Measurements from ENCODE around the gene SULT4A1.

The SULT4A1 gene

GRCh38 chr22:43847376-43848289 is 14.7 kb downstream of the SULT4A1 start:
- no peak for TF ChIP-seq CTCF (IDR thresholded peaks at IDR 0.05; ENCODE audit: borderline replicate concordance, control extremely low read depth, extremely low read depth, insufficient read depth, missing control alignments)
- DNase-seq (ENCODE audit: low spot score) = no peak
- in situ Hi-C loops (cut with MboI; ENCODE audit: low sequenced_read_pairs, unreplicated experiment) = no loop called here

- TF ChIP-seq CTCF (IDR thresholded peaks at IDR 0.05; ENCODE audit: borderline replicate concordance, control extremely low read depth, extremely low read depth, insufficient read depth, missing control alignments) = no peak
- DNase-seq (ENCODE audit: low spot score) = no peak
- in situ Hi-C loops (cut with MboI; ENCODE audit: low sequenced_read_pairs, unreplicated experiment) = no loop called here
Observed at GRCh38 chr22:43846966-43847365, 15.3 kb downstream of the SULT4A1 start.

- no peak for TF ChIP-seq CTCF (IDR thresholded peaks at IDR 0.05; ENCODE audit: borderline replicate concordance, control extremely low read depth, extremely low read depth, insufficient read depth, missing control alignments)
Observed at GRCh38 chr22:43845981-43846380, 16.3 kb downstream of the SULT4A1 start.

GRCh38 chr22:43844560-43845545 is 17.5 kb downstream of the SULT4A1 start:
- no peak for TF ChIP-seq CTCF (IDR thresholded peaks at IDR 0.05; ENCODE audit: borderline replicate concordance, control extremely low read depth, extremely low read depth, insufficient read depth, missing control alignments)
- no peak for DNase-seq (ENCODE audit: low spot score)
- in situ Hi-C loops (cut with MboI; ENCODE audit: low sequenced_read_pairs, unreplicated experiment) = no loop called here

More at GRCh38 chr22:43845981-43846380, 16.3 kb downstream of the SULT4A1 start:
- no peak for DNase-seq (ENCODE audit: low spot score)
- in situ Hi-C loops (cut with MboI; ENCODE audit: low sequenced_read_pairs, unreplicated experiment) = no loop called here

- in situ Hi-C loops (cut with MboI; ENCODE audit: low sequenced_read_pairs, unreplicated experiment) = no loop called here
- no peak for DNase-seq (ENCODE audit: low spot score)
- no peak for TF ChIP-seq CTCF (IDR thresholded peaks at IDR 0.05; ENCODE audit: borderline replicate concordance, control extremely low read depth, extremely low read depth, insufficient read depth, missing control alignments)
Observed at GRCh38 chr22:43843783-43844530, 18.4 kb downstream of the SULT4A1 start.

- in situ Hi-C loops (cut with MboI; ENCODE audit: low sequenced_read_pairs, unreplicated experiment) = no loop called here
- no peak for DNase-seq (ENCODE audit: low spot score)
- TF ChIP-seq CTCF (IDR thresholded peaks at IDR 0.05; ENCODE audit: borderline replicate concordance, control extremely low read depth, extremely low read depth, insufficient read depth, missing control alignments) = no peak
Observed at GRCh38 chr22:43841742-43842141, 20.6 kb downstream of the SULT4A1 start.
